ENCODE data around the gene EPDR1.

GRCh38 chr7:37899712-37900247, 20.7 kb upstream of the EPDR1 start:
- TF ChIP-seq, protein P1, sequence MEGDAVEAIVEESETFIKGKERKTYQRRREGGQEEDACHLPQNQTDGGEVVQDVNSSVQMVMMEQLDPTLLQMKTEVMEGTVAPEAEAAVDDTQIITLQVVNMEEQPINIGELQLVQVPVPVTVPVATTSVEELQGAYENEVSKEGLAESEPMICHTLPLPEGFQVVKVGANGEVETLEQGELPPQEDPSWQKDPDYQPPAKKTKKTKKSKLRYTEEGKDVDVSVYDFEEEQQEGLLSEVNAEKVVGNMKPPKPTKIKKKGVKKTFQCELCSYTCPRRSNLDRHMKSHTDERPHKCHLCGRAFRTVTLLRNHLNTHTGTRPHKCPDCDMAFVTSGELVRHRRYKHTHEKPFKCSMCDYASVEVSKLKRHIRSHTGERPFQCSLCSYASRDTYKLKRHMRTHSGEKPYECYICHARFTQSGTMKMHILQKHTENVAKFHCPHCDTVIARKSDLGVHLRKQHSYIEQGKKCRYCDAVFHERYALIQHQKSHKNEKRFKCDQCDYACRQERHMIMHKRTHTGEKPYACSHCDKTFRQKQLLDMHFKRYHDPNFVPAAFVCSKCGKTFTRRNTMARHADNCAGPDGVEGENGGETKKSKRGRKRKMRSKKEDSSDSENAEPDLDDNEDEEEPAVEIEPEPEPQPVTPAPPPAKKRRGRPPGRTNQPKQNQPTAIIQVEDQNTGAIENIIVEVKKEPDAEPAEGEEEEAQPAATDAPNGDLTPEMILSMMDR (IDR thresholded peaks at IDR 0.05), result no peak
- no peak for TF ChIP-seq POLR2A (IDR thresholded peaks at IDR 0.05)
